Cerebellar nuclear complex (tissue), 1 donor: Measurements from ENCODE around the gene ZNF879.

ENCODE experiments used
- DNase-seq, 2 experiments: peaks; one replicate each; lab custom pipeline; 2025; lab: John Stamatoyannopoulos, UW

The ZNF879 gene

DNA sequence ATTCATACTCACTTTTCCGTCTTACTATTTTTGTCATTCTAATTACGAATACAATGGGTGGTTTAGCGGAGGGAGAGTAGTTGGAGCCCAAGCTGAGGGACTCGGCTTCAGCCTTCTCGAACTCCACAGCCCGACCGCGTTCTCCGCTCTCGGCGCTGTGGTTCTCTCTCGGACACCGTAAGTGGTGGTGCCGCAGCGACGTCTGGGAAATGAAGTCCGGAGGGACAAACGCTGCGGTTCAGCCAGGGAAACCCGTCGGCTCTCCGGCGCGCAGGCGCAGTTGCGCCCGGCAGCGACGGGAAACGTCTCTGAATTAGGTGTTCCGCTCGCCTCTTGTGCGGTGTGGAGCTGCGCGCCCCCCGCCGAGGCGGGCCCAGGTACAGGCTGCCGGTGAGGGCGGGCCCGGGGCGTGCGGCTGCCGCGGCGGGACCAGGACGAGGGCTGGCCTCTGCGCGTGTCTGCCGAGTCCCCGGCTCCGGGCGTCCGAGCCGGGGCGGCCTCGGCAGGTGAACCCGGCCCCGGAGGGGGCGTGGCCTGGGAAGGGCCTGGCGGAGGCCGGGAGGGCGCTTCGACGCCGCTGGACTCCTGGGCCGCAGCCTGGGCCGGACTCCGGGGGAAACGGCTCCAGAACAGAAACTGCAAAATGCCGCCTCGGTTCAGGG, at the start of gene ZNF879:
Gene ZNF879 (plus strand): TSS at position 277 of the 662 bp plus-strand sequence. CDS start 1,201 bp downstream, outside the sequence.
- peak; percentile 29 to 85 for DNase-seq

DNA sequence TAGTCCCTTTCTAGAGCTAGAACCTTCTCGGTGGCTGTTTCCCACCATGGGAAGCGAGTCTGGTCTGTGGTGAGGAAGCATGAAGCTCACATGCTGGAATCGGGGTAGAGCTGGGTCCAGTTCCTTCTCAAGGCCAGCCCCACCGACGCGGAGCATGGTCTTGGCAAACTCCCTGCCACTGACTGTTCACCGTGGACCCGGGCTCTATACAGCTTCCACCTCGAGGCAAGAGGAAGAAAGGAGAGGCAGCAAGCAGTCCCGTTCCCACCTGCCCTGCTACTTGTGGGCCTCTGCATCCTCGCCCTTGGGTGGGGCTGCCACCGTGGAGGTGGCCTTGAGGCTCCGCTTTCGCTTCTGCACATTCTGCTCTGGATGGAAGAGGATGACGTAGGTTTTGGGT, 42.2 kb upstream of the ZNF879 start:
- no peak for DNase-seq

DNA sequence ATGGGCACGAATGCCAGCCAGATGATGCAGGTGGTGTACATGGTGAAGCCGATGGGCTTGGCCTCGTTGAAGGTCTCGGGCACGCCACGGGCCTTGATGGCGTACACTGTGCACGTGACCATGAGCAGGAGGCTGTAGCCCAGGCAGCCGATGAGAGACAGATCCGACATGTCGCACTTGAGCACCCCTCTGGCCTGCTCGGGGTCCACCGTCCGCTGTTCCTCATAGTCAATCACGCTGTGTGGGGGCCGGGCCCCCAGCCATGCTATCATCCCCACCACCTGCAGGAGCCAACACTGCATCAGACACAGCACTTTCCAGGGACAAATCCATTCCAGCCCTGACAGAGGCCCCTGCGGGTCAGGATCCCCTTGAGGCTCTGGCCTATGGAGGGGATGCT, 40.7 kb upstream of the ZNF879 start:
- DNase-seq, result no peak

DNA sequence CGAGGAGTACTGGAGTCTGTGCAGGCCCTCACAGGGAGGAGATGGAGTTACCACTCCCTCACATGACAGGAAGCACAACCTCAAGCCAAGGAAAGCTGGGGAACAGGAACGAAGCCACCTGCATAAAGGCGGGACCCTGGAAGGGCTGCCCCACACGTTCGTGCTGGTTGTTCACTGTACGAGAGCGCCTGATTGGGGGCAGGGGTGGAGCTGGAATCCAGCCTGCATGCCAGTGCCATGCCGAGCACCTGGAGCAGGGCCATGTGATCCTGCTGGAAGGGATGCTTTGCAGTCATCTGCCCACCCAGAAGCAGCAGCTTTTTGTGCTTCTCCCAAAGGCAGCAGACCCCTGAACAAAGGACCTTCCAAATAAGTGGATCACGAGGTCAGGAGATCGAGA, 39.9 kb upstream of the ZNF879 start:
- no peak for DNase-seq

DNA sequence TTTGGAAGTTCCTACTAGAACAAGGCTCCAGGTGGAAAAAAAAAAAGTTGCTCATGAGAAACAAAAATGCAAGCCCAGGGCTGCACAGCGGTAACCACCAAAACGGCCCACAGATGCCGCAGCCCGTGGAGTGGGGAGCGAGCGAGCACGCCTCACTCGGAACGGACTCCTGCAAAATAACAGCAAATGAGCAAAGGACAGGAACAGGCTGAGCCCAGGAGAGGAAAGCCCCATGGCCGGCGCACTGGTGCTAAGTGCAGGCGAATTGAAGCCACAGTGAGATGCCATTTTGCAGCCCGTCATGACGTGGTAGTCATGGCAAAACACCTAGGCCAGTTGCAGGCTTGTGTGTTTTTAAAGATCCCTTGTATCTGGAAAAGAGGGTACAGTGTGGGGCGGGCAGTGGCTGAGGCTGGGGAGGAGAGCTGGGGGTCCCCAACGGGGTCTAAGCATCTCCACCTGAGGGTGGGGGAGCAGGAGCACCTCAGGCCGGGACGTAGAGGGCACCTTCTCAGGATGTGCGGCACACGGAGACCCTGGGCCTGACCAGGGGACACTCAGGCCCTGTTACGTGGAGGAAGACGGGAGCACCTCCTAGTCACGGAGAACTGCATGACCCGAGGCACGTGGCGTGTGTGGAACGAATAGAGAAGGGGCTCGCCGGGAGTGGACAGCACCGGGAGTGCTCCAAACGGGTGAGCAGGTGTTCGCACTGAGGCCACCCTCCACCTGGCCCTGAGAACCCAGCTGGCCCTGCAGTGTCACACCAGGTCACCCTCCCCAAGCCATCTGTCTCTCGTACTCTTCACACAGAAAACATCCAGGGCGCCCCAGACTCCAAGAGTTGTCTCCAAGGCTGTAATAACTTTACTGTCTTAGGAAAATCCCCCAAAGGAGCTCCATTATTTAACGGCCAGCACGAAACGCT, 39.2 kb upstream of the ZNF879 start:
- DNase-seq, result no peak

DNA sequence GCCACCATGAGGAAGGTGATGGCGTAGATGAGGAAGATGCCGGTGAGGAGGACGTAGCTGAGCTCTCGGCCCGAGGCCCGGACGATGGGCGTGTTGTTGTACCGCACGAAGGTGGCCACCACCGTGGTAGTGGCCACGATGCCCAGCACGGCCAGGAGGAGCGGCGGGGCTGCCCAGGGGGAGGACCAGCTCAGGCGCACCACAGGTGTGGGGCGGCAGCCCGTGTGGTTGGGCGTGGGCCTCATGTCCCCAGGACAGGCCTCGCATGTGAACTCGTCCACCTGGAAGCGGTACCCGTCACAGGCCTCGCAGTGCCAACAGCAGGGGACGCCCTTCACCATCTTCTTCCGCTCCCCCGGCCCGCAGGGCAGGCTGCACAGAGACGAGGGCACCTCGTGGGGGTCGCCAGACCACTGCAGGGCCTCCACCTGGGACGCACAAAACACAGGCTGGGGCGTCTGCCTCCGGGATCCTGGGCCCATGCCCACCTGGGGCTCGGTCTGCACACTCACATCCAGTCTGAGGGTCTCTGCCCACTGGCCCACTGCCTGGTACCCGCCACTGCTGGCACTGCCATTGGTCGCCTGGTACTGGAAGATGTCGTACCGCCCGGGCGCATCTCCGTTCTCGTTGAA, 37.2 kb upstream of the ZNF879 start:
- DNase-seq, result no peak

DNA sequence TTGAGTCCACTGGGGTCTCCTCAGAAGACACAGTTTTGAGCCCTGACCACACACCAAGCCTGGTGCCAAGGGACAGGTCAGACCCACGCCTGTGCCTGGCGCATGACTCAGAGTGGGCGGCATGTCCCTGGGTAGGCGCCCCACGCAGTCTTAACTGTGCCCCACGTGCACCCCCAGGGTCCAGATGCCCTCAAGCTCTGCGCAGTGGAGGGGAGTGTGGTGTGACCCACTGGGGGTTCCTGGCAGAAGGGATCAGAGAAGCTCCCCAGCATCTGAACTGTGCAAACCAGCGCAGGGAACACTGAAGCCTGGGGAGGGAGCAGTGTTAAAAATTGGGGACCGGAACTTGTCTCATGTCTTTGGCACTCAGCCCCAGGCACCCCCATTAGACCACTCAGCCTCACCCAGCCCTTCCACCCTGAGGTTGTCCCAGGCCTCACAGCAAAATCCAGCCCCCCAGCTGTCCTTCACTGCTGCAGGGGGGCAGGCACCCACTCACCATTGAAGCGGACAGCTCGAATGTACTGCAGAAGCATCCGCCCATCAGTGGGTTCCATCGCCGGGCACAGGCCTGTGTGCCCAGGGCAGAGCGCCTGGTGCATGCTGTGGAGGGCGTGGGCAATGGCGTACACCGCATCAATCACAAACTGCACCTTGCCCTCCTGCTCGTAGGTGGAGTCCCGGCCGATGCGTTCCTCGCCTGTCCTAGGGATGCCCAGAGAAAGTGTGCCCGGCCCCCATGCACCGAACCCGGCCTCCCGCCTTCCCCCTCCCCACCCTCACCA, 35.0 kb upstream of the ZNF879 start:
- no peak for DNase-seq

DNA sequence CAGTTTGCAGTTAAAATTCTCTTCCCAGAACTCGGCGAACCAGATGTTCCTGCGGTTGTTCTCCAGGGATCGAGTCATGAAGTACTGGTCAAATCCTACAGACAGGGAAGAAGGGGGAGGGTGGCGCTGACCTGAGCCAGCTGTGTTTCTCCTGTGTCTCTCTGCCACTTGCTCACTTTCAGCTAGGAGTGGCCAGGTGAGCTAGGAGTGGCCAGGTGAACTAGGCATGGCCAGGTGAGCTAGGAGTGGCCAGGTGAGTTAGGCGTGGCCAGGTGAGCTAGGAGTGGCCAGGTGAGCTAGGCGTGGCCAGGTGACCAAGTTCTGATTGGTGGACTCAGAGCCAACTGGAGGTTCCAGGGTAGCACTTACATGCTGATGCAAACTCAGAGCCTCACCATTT, 34.3 kb upstream of the ZNF879 start:
- no peak for DNase-seq

DNA sequence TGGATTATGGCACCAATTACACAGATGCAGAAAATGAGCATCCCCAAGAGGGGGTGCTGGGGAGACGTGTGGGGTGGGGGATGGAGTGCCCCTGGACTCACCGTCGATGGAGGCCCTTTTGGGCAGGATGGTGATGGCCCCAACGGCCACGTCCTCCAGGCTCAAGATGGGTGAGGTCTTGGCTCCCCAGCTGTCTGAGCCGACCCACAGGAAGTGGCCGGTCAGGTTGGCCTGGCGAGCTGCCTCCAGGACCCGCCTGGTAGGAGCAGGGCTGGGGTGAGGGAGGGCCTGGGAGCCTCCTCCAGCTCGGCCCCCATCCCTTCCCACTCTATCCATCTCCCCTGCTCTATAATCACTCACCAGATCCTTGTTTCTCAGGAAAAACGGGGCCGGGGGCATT, 33.1 kb upstream of the ZNF879 start:
- no peak for DNase-seq

DNA sequence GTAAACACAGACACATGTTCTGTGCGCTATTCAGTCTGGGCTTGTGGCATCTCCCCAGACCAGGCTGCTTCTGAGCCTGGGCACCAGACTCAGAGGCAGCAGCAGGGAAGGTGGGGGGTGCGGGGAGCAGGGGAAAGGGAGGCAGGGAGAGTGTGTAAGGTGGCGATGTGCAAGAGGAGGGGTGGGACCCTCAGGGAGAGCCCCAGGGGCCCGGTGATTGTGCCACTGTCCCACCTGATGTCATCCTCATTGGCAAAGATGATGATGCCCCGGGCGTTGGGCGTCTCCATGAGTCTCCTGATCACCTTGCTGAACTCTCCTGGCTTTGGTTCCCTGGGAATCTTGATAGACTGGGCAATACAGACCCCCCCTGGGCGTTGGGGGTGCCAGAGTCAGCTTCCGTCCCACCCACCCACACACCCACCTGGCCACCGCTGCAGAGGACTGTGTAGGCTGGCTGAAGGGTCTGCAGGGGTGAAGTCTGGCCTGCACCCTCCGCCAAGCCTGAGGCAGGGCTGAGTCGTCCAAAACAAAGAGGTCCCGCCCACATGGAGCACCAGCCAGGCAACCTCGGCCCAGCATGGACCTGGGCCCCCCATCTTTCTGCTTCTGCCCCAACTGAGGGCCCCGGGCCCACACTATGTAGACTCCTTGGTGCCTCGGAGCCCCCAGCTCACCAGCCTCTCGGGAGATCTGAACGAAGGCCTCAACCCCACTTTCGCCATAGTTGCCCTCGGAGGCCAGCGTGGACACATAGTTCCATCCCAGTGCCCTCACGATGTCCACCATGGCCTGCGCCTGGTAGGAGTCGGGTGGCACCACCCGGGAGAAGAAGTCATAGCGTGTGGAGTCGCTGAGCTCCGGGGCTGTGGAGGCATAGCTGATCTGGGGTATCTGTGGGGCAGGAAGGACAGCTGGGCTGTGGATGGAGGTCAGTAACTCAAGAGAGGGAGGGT, 32.1 kb upstream of the ZNF879 start:
- DNase-seq, result no peak

DNA sequence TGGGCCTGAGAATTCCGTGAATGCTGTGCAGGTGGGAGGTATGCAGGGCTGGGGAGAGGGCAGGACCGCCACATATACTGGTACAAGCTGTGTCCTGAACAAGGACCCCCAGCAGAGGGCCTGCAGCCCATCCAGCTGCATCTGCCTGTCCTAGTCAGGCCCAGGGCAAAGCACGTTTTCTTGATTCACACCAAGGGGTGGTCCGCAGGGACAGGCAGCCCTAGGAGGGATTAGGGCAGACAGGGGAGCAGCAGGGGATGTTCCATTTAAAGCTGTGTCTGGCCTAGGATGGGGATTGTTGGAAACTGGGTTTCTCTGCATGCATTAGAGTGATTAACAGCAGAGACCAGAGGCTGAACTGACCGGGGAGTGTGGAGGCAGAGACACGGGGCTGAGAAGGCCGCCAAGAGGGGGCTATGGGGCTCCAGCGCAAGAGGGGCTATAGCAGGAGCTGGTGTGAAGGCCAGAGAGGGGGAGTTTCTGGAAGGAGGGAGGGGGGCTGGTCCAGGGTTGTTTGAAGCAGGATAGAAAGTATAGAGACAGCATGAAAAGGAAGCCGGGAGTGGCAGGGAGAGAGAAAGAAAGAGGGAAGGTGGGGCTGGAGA, 31.2 kb upstream of the ZNF879 start:
- no peak for DNase-seq

DNA sequence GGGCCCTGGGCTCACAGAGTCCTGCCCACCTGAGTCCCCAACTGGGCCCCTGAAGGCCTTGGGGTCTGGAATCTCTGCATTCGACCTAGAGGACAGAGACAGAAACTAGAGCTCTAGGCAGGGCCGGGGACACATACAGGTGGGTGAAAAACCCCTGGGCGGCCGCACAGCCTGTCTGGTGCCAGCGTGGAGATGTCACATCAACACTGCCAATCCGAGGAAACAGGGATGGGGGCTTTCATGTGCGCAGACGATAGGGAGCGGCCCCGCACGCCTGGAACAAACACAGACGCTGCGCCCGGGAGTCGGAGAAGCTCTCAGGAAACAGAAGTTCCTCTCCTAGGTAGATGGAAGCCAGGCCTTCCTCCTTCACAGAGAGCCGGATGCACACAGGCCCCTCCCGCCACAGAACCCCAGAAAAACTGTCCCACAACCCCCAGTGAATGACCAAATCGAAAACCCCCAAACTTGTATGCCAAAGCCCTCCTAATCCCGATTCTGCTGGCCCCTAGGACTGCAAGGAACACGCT, 30.3 kb upstream of the ZNF879 start:
- DNase-seq, result no peak

DNA sequence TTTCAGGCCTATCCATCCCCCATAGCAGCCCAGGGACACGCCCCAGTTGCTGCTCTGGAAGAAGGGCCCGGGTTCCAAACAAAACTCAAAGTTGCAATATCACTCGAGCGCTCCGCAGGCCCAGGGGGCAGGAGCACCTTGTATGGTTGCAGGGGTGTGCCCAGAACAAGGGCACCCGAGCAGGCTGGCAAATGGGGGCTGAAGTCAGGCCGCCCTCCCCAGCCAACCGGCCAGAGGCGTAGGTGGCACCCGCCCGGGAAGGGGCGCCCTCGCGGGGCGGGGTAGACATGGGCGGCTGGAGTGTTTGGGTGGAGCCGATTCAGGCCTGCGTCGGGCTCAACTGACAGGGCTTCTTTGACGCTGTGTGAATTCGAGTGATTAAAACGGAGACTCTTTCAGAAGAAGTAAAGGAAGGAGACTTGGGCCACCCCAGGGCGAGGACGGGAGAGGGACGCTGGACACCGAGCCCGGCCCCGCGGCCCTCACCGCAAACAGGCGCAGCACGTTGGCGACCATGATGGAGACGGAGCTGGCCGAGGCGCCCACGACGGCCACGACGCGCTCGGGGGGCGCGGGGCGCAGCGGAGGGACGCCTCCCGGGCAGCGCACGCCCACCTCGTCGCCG, 29.5 kb upstream of the ZNF879 start:
- DNase-seq, result no peak

DNA sequence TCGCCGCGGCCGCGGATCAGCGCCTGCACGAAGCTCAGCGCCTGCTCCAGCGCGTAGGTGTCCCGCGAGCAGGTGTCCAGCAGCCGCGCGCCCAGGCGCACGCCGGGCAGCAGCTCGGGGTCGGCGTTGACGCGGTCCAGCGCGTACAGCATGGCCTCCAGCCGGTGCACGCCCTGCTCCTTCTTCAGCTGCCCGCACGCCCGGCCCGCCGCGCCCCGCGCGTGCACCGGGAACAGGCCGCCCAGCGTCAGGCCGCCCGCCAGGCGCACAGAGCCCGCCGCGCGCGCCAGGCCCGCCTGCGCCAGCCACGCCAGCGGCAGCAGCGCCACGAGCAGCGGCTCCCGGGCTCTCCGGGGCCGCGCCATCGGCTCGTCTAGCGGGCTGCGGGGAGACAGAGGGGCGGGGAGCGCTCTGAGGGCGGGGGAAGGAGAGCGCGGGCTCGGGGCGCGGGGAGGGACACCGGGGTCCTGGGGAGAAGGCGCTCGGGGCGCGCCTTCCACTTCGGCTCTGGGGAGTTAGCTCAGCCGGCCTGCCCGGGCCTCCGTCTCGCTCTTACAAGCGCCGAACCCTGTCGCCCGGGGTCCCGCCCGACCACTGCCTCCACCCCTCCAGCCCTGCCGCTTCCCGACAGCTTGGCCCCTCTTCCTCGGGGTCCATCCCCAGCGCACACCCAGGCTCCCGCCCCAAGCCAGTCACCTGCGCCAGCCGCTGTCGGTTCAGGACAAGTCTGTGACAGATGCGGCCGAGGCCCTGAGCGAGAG, 28.8 kb upstream of the ZNF879 start, which contains the start of gene GRM6:
Gene GRM6 (minus strand): TSS at position 741 of the 761 bp plus-strand sequence. CDS start 376 bp downstream, at position 365.
- no peak for DNase-seq

DNA sequence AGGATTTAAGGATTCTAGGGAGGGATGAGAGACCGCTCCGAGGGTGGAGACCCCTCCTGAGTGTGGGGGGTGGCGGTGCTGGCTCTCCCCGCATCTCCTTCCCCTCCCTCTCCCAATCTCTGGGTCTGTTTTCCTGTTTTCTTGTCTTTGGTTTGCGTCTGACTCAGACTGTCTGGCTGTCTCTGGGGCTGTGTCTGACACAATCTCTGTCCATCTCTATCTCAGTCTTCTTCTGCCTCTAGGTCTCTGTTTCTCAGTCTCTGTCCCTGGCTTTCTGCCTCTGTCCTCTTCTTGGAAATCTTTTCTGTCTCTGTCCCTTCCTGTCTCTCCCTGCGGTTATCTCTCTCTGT, 28.3 kb upstream of the ZNF879 start:
- DNase-seq, result no peak

DNA sequence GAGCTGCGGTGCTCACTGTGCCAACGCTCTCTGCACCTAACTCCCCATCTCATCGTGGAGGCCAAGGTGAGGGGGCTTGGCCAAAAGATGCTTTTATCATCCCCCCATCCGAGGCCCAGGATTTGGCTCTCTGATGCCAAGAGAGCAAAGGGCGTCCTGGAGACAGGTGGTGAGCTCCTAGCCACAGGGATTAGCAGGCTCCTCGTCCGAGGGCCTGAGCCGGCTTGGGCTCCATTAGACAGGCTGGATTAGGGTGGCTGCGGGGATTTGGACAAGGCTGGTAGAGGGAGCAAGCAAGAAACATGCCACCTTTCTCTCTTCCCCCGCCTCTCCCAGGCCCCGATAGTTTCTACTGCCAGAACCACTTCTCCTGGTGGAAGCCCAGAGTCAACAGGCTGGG, 27.4 kb upstream of the ZNF879 start:
- no peak for DNase-seq

DNA sequence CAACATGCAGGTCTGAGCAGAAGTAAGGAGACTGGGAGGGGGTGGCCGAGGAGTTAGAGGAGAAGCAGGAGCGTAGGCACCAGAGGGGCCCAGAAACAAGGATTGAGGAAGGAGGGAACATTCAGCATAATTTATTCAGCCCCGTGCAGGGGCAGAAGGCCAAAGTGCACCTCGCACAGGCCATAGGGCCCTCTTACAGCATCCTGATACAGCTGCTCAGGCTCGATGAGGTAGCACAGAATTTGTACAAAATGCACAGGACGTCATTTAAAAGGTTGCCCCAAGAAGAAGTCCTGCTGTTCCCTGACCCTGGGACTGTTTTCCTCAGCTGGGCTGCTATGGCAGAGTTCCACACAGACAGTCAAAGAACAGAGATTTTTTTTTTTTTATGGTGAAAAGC, 26.4 kb upstream of the ZNF879 start:
- no peak for DNase-seq

DNA sequence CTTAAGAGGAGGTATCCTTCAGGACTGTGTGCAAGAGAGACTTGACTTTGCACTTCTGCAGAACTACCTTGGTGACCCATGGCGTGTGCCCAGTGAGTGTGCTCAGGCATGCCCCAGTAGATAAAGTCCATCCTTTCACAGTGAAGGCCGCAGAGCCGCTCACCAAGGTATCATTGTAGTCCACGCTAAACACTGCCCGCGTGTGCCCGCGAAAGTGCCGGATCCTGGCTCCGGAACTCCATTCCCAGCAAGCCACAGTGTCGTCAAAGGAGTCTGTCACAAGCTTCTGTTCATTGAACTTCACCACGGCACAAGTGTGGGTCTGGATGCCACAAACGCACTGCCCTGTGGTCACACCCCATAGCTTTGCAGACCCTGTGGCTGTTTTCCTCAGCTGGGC, 25.2 kb upstream of the ZNF879 start:
- DNase-seq, result no peak

DNA sequence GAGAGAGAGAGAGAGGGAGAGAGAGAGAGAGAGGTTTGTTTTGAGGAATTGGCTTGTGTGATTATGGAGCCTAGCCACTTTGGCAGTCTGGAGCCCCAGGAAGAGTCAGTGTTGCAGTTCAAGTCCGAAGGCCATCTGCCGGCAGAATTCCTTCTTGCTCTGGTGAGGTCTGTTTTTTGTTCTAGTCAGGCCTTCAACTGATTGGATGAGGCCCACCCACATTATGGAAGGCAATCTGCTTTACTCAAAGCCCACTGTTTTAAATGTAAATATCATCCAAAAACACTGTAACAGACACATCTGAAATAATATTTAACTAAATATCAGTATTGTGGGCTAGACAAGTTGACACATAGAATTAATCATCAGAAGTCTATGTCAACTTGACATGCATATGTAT, 17.0 kb upstream of the ZNF879 start:
- DNase-seq, result no peak
